Mesendoderm (in vitro differentiated cells): Measurements from ENCODE around the gene PRKAG2.
A peak's percentile ranks its signal among the peaks of the same experiment; 100 is the strongest.

Experiments used
- DNase-seq: peaks from one replicate; pipeline ENCODE4 v3.0.0; 2013
- H2AK5ac ChIP-seq: 2 replicates; pipeline ENCODE4 v1.6.1; 2013; ENCODE audit warnings: low read length, inconsistent platforms
- H2BK120ac ChIP-seq: 2 replicates; pipeline ENCODE4 v1.6.1; 2013; ENCODE audit warnings: low read depth, mild to moderate bottlenecking, low read length, moderate library complexity, mixed read lengths
- H2BK15ac ChIP-seq: replicated peaks from 2 replicates; pipeline ENCODE4 v1.6.1; 2013; ENCODE audit warnings: low read depth, mild to moderate bottlenecking, moderate library complexity
- H2BK5ac ChIP-seq: 2 replicates; pipeline ENCODE4 v1.6.1; 2013; ENCODE audit warnings: low read length, inconsistent platforms
- H3K18ac ChIP-seq: 2 replicates; pipeline ENCODE4 v1.6.1; 2013; ENCODE audit warnings: mild to moderate bottlenecking, low read length, mixed read lengths
- H3K23ac ChIP-seq: one replicate; pipeline ENCODE4 v1.6.1; 2013; ENCODE audit warnings: low read length
- H3K27ac ChIP-seq: 2 replicates; pipeline ENCODE4 v1.5.1; 2013; ENCODE audit warnings: low read depth, mild to moderate bottlenecking, inconsistent platforms, low read length, moderate library complexity
- H3K27me3 ChIP-seq: 2 replicates; pipeline ENCODE4 v1.6.1; 2013; ENCODE audit warnings: low read length, control low read depth, mild to moderate bottlenecking, inconsistent platforms; ENCODE audit not compliant: insufficient read depth, poor library complexity
- H3K36me3 ChIP-seq: 2 replicates; pipeline ENCODE4 v1.6.1; 2013; ENCODE audit warnings: low read length, inconsistent platforms; ENCODE audit not compliant: control insufficient read depth, insufficient read depth
- H3K4ac ChIP-seq: one replicate; pipeline ENCODE4 v1.6.1; 2013; ENCODE audit warnings: low read depth, mild to moderate bottlenecking, low read length, moderate library complexity
- H3K4me1 ChIP-seq: 2 replicates; pipeline ENCODE4 v1.6.1; 2013; ENCODE audit warnings: low read depth, low read length, inconsistent platforms; ENCODE audit not compliant: control insufficient read depth
- H3K4me2 ChIP-seq: 2 replicates; pipeline ENCODE4 v1.6.1; 2013; ENCODE audit warnings: low read length
- H3K4me3 ChIP-seq: 2 replicates; pipeline ENCODE4 v1.5.1; 2013; ENCODE audit warnings: mild to moderate bottlenecking, low read length
- H3K56ac ChIP-seq: one replicate; pipeline ENCODE4 v1.6.1; 2013; ENCODE audit warnings: low read length
- H3K79me1 ChIP-seq: 2 replicates; pipeline ENCODE4 v1.6.1; 2013; ENCODE audit warnings: low read length, inconsistent platforms
- H3K79me2 ChIP-seq: 2 replicates; pipeline ENCODE4 v1.6.1; 2013; ENCODE audit warnings: mild to moderate bottlenecking, low read length; ENCODE audit not compliant: control insufficient read depth, insufficient read depth
- H3K9ac ChIP-seq: 2 replicates; pipeline ENCODE4 v1.6.1; 2013; ENCODE audit warnings: low read length, inconsistent platforms
- H4K5ac ChIP-seq: one replicate; pipeline ENCODE4 v1.6.1; 2013; ENCODE audit warnings: low read length
- H4K8ac ChIP-seq: one replicate; pipeline ENCODE4 v1.6.1; 2013; ENCODE audit warnings: low read depth, mild to moderate bottlenecking, control low read depth, low read length, moderate library complexity
- WGBS: extraction: QIAGEN DNeasy Blood & Tissue Kit; methylation state at CpG from one replicate; pipeline ENCODE4 v1.1.7; 2013; ENCODE audit warnings: low lambda C conversion rate, missing lambda C conversion rate; ENCODE audit not compliant: insufficient coverage; ENCODE audit errors: extremely low coverage; 5-methylcytosine and 5-hydroxymethylcytosine counted together

The PRKAG2 gene

GRCh38 chr7:151731022-151731441, 145.9 kb downstream of the PRKAG2 start:
- Histone ChIP-seq H2BK5ac (no peak overlapping the region), H3K27me3 (no peaks in the 10 kb centered on the region), H3K36me3 (no peaks in the 10 kb centered on the region), H3K56ac (no peak overlapping the region), H3K9ac (no peak overlapping the region), H4K5ac (no peak overlapping the region), H3K4ac (no peak overlapping the region), H3K23ac (no peak overlapping the region), H3K79me2 (no peaks in the 10 kb centered on the region), H2BK120ac (no peak overlapping the region), H4K8ac (no peak overlapping the region), H3K4me2 (no peak overlapping the region), H2AK5ac (no peak overlapping the region), H3K4me1 (no peaks in the 10 kb centered on the region), H3K4me3 (no peak overlapping the region), H3K18ac (no peak overlapping the region), H3K27ac (no peak overlapping the region), H2BK15ac (no peak overlapping the region), H3K79me1 (no peaks in the 10 kb centered on the region)
- no CpG with 5 or more reads among the region's 8 CpGs for WGBS
- DNase-seq = no peak

GRCh38 chr7:151730591-151730990, 146.3 kb downstream of the PRKAG2 start:
- no peak overlapping the region for H2BK5ac ChIP-seq
- no peak overlapping the region for H3K4ac ChIP-seq
- no peak overlapping the region for H3K9ac ChIP-seq
- H2AK5ac ChIP-seq = no peak overlapping the region
- no peak overlapping the region for H3K27ac ChIP-seq
- H4K5ac ChIP-seq = no peak overlapping the region
- DNase-seq = no peak
- no peaks in the 10 kb centered on the region for H3K27me3 ChIP-seq
- H3K36me3 ChIP-seq = no peaks in the 10 kb centered on the region
- H3K18ac ChIP-seq = no peak overlapping the region
- H3K4me3 ChIP-seq = no peak overlapping the region
- H3K23ac ChIP-seq = no peak overlapping the region
- no peaks in the 10 kb centered on the region for H3K4me1 ChIP-seq
- whole genome bisulfite sequencing = no CpG with 5 or more reads among the region's 9 CpGs
- no peak overlapping the region for H4K8ac ChIP-seq
- H3K79me2 ChIP-seq = no peaks in the 10 kb centered on the region
- no peaks in the 10 kb centered on the region for H3K79me1 ChIP-seq
- H2BK120ac ChIP-seq = no peak overlapping the region
- no peak overlapping the region for H2BK15ac ChIP-seq
- H3K56ac ChIP-seq = no peak overlapping the region
- no peak overlapping the region for H3K4me2 ChIP-seq

- Histone ChIP-seq H3K27ac (no peak overlapping the region), H3K9ac (no peak overlapping the region), H3K27me3 (no peaks in the 10 kb centered on the region), H3K18ac (no peak overlapping the region), H3K56ac (no peak overlapping the region), H2BK120ac (no peak overlapping the region), H2BK5ac (no peak overlapping the region), H3K79me2 (no peaks in the 10 kb centered on the region), H2BK15ac (no peak overlapping the region), H2AK5ac (no peak overlapping the region), H3K4me2 (no peak overlapping the region), H3K4ac (no peak overlapping the region), H4K5ac (no peak overlapping the region), H4K8ac (no peak overlapping the region), H3K4me3 (no peak overlapping the region), H3K4me1 (no peaks in the 10 kb centered on the region), H3K79me1 (no peaks in the 10 kb centered on the region), H3K36me3 (no peaks in the 10 kb centered on the region), H3K23ac (no peak overlapping the region)
- no CpG with 5 or more reads among the region's 15 CpGs for WGBS
- no peak for DNase-seq
These were observed 147.4 kb downstream of the PRKAG2 start for GRCh38 chr7:151729521-151729921.

- no peak for DNase-seq
- no peak overlapping the region for H2AK5ac ChIP-seq
- H2BK120ac ChIP-seq = no peak overlapping the region
- H3K23ac ChIP-seq = no peak overlapping the region
- H3K56ac ChIP-seq = no peak overlapping the region
- no CpG with 5 or more reads among the region's 14 CpGs for WGBS
- no peak overlapping the region for H3K18ac ChIP-seq
- no peak overlapping the region for H3K27ac ChIP-seq
- no peak overlapping the region for H3K4ac ChIP-seq
- no peak overlapping the region for H3K9ac ChIP-seq
- no peaks in the 10 kb centered on the region for H3K79me2 ChIP-seq
- no peak overlapping the region for H2BK5ac ChIP-seq
- H3K36me3 ChIP-seq = no peaks in the 10 kb centered on the region
- H3K27me3 ChIP-seq = no peaks in the 10 kb centered on the region
- H3K4me2 ChIP-seq = no peak overlapping the region
- H3K4me3 ChIP-seq = no peak overlapping the region
- H2BK15ac ChIP-seq = no peak overlapping the region
- no peaks in the 10 kb centered on the region for H3K79me1 ChIP-seq
- no peak overlapping the region for H4K8ac ChIP-seq
- H4K5ac ChIP-seq = no peak overlapping the region
- H3K4me1 ChIP-seq = no peaks in the 10 kb centered on the region
These were observed 148.2 kb downstream of the PRKAG2 start for GRCh38 chr7:151728746-151729145.

- H3K27me3 ChIP-seq = no peaks in the 10 kb centered on the region
- no peak overlapping the region for H2BK15ac ChIP-seq
- H3K79me1 ChIP-seq = no peaks in the 10 kb centered on the region
- H3K18ac ChIP-seq = no peak overlapping the region
- no peak overlapping the region for H2BK5ac ChIP-seq
- H3K9ac ChIP-seq = no peak overlapping the region
- H4K8ac ChIP-seq = no peak overlapping the region
- no peak overlapping the region for H3K56ac ChIP-seq
- H3K4ac ChIP-seq = no peak overlapping the region
- H3K36me3 ChIP-seq = no peaks in the 10 kb centered on the region
- H4K5ac ChIP-seq = no peak overlapping the region
- no CpG with 5 or more reads among the region's 8 CpGs for WGBS
- H3K27ac ChIP-seq = no peak overlapping the region
- H3K4me1 ChIP-seq = no peaks in the 10 kb centered on the region
- no peak for DNase-seq
- H2BK120ac ChIP-seq = no peak overlapping the region
- no peaks in the 10 kb centered on the region for H3K79me2 ChIP-seq
- H2AK5ac ChIP-seq = no peak overlapping the region
- H3K4me3 ChIP-seq = no peak overlapping the region
- no peak overlapping the region for H3K4me2 ChIP-seq
- no peak overlapping the region for H3K23ac ChIP-seq
These were observed 148.6 kb downstream of the PRKAG2 start for GRCh38 chr7:151728286-151728660.

GRCh38 chr7:151727579-151728285, 149.2 kb downstream of the PRKAG2 start:
- Histone ChIP-seq H3K23ac (no peak overlapping the region), H3K9ac (no peak overlapping the region), H3K56ac (no peak overlapping the region), H3K4me1 (no peaks in the 10 kb centered on the region), H2BK120ac (no peak overlapping the region), H4K5ac (no peak overlapping the region), H3K4me3 (no peak overlapping the region), H3K79me1 (no peaks in the 10 kb centered on the region), H2BK15ac (no peak overlapping the region), H3K18ac (no peak overlapping the region), H3K36me3 (no peaks in the 10 kb centered on the region), H2BK5ac (no peak overlapping the region), H3K27me3 (no peaks in the 10 kb centered on the region), H4K8ac (no peak overlapping the region), H3K4me2 (no peak overlapping the region), H2AK5ac (no peak overlapping the region), H3K27ac (peak overlapping the region; percentile 30), H3K4ac (no peak overlapping the region), H3K79me2 (no peaks in the 10 kb centered on the region)
- no CpG with 5 or more reads among the region's 18 CpGs for WGBS
- peak; percentile 90 for DNase-seq
